A673 (cell line): ENCODE measurements around the gene CIC. TPM values are rescaled to one million over a fixed set of nuclear protein-coding genes. Genes with fewer than 3 reads are reported as not detected.
A peak's percentile ranks its signal among the peaks of the same experiment; 100 is the strongest.

Experiments used
- BruUV-seq: library from RNA; stranded (reverse); fragments of 400-500 nt; replicated peaks from 2 replicates; lab custom pipeline; 2021; lab: Mats Ljungman, UMichigan
- CTCF ChIA-PET: fragments of 300-600 bp; sonication (Branson Sonifier 250); formaldehyde crosslinking; loops from one replicate; lab custom pipeline; 2022; ENCODE audit warnings: antibody characterized with exemption; lab: Charles Lee
- POLR2A ChIA-PET: fragments of 300-600 bp; sonication (Branson Sonifier 250); formaldehyde crosslinking; loops from one replicate; lab custom pipeline; 2022; ENCODE audit warnings: antibody characterized with exemption; ENCODE audit not compliant: low non-redundant PET; lab: Charles Lee
- DNase-seq: peaks from one replicate; pipeline ENCODE4 v3.0.0-alpha.2; 2015; ENCODE audit warnings: low spot score
- H3K27ac ChIP-seq: fragments of 200-600 bp; sonication (generic); 2 replicates; pipeline ENCODE4 v1.5.1; 2016; ENCODE audit warnings: mixed run types, low read depth, mild to moderate bottlenecking, mixed read lengths, antibody characterized with exemption, low read length; ENCODE audit not compliant: poor library complexity, severe bottlenecking
- H3K27me3 ChIP-seq: fragments of 200-600 bp; sonication (generic); replicated peaks from 2 replicates; pipeline ENCODE4 v1.6.1; 2017; ENCODE audit warnings: mixed run types, low read depth, mild to moderate bottlenecking, mixed read lengths, antibody characterized with exemption, low read length; ENCODE audit not compliant: insufficient read depth, poor library complexity
- H3K36me3 ChIP-seq: fragments of 200-600 bp; sonication (generic); 2 replicates; pipeline ENCODE4 v1.6.1; 2016; ENCODE audit warnings: mixed run types, mild to moderate bottlenecking, mixed read lengths, antibody characterized with exemption, low read length; ENCODE audit not compliant: insufficient read depth, poor library complexity, severe bottlenecking
- H3K4me1 ChIP-seq: fragments of 200-600 bp; sonication (generic); 2 replicates; pipeline ENCODE4 v1.6.1; 2017; ENCODE audit warnings: mixed run types, mild to moderate bottlenecking, mixed read lengths, antibody characterized with exemption, low read length; ENCODE audit not compliant: insufficient read depth, poor library complexity, severe bottlenecking
- H3K4me3 ChIP-seq: fragments of 200-600 bp; sonication (generic); 2 replicates; pipeline ENCODE4 v1.5.1; 2016; ENCODE audit warnings: low read depth, mixed run types, mild to moderate bottlenecking, mixed read lengths, low read length; ENCODE audit not compliant: poor library complexity, severe bottlenecking
- H3K9me3 ChIP-seq: fragments of 200-600 bp; sonication (generic); 2 replicates; pipeline ENCODE4 v1.6.1; 2016; ENCODE audit warnings: mixed run types, low read depth, mild to moderate bottlenecking, mixed read lengths, antibody characterized with exemption, low read length; ENCODE audit not compliant: poor library complexity, severe bottlenecking
- CTCF ChIP-seq: fragments of 300-800, 200-600 bp; sonication (generic); conservative IDR thresholded peaks from 2 replicates; pipeline ENCODE4 v1.5.1; 2017; ENCODE audit warnings: low read depth, mild to moderate bottlenecking, antibody characterized with exemption, low read length, moderate library complexity, mixed read lengths
- EZH2 ChIP-seq: fragments of 200-600 bp; sonication (generic); IDR thresholded peaks from 2 replicates; pipeline ENCODE4 v1.6.1; 2017; ENCODE audit warnings: borderline replicate concordance, low read depth, mild to moderate bottlenecking, mixed read lengths, antibody characterized with exemption, low read length; ENCODE audit not compliant: poor library complexity, severe bottlenecking
- intact Hi-C: fragments of 100-400 bp; cut with micrococcal nuclease; formaldehyde crosslinking; loops from one replicate; pipeline ENCODE4 v1.10.0; 2022; ENCODE audit not compliant: unreplicated experiment
- total RNA-seq: library from RNA; stranded (reverse); gene quantifications from 2 replicates; pipeline ENCODE4 v1.2.3, GENCODE V29; 2021

Gene CIC
- total RNA-seq, 1 experiment from 2014 or later: 80.3 TPM

GRCh38 chr19:42275103-42275502 lies 6.1 kb downstream of the CIC start:
- Histone ChIP-seq H3K27me3 (no peaks in the 10 kb centered on the region), H3K9me3 (no peaks in the 10 kb centered on the region), H3K4me1 (peaks cover 26% of the 10 kb centered on the region), H3K4me3 (no peak overlapping the region), H3K36me3 (peaks cover 8% of the 10 kb centered on the region), H3K27ac (peak overlapping the region; percentile 34)
- ChIA-PET POLR2A (no interaction called here), CTCF (no interaction called here)
- BruUV-seq: no TSS peak
- intact Hi-C loops: no loop called here
- no peak for DNase-seq
- no peak for TF ChIP-seq CTCF
- no peak for TF ChIP-seq EZH2

- CTCF ChIA-PET: no interaction called here
- Histone ChIP-seq H3K9me3 (no peaks in the 10 kb centered on the region), H3K4me3 (no peak overlapping the region), H3K27me3 (no peaks in the 10 kb centered on the region), H3K36me3 (peaks cover 8% of the 10 kb centered on the region), H3K27ac (peak overlapping the region; percentile 49), H3K4me1 (peaks cover 22% of the 10 kb centered on the region)
- DNase-seq: no peak
- no TSS peak for BruUV-seq
- intact Hi-C loops: no loop called here
- TF ChIP-seq CTCF: no peak
- no peak for TF ChIP-seq EZH2
- POLR2A ChIA-PET: no interaction called here
Measured at GRCh38 chr19:42275517-42275916, 6.5 kb downstream of the CIC start.

- Histone ChIP-seq H3K4me1 (peaks cover 22% of the 10 kb centered on the region), H3K9me3 (no peaks in the 10 kb centered on the region), H3K27ac (peak overlapping the region; percentile 49), H3K36me3 (peaks cover 8% of the 10 kb centered on the region), H3K4me3 (no peak overlapping the region), H3K27me3 (no peaks in the 10 kb centered on the region)
- TF ChIP-seq EZH2 (no peak), CTCF (no peak)
- ChIA-PET CTCF (no interaction called here), POLR2A (no interaction called here)
- intact Hi-C loops: no loop called here
- no peak for DNase-seq
- no TSS peak for BruUV-seq
Measured at GRCh38 chr19:42276284-42276683, 7.2 kb downstream of the CIC start.
